K562 (cell line): ENCODE results near the gene LAPTM5. TPM values are rescaled to one million over a fixed set of nuclear protein-coding genes. Genes with fewer than 3 reads are reported as not detected.
A peak's percentile ranks its signal among the peaks of the same experiment; 100 is the strongest.

ENCODE experiments used
- BCL6 ChIP-seq: fragments of 250-450 bp; sonication (Bioruptor Pico); IDR thresholded peaks from 2 replicates; pipeline ENCODE4 v1.4.0; 2020
- CGGBP1 ChIP-seq: fragments of 250-450 bp; sonication (Bioruptor Pico); IDR thresholded peaks from 2 replicates; pipeline ENCODE4 v1.9.0; 2021; ENCODE audit warnings: mild to moderate bottlenecking
- GTF2A2 ChIP-seq: IDR thresholded peaks from 2 replicates; pipeline ENCODE4 v1.6.1; 2016; ENCODE audit warnings: mild to moderate bottlenecking, missing genetic modification characterization, missing compliant biosample characterization
- HDAC3 ChIP-seq: fragments of 450-650 bp; IDR thresholded peaks from 2 replicates; pipeline ENCODE4 v1.6.1; 2018; ENCODE audit warnings: borderline replicate concordance, mild to moderate bottlenecking, moderate library complexity; ENCODE audit not compliant: partially characterized antibody
- MTA2 ChIP-seq: fragments of 450-650 bp; IDR thresholded peaks from 2 replicates; pipeline ENCODE4 v1.6.1; 2016; ENCODE audit warnings: low read depth
- RREB1 ChIP-seq: fragments of 250-450 bp; sonication (Bioruptor Pico); IDR thresholded peaks from 2 replicates; pipeline ENCODE4 v1.4.0; 2020
- SREBF1 ChIP-seq: fragments of 150-350 bp; IDR thresholded peaks from 2 replicates; pipeline ENCODE4 v1.6.1; 2014; ENCODE audit warnings: antibody characterized with exemption, low read depth, low read length, borderline replicate concordance
- ZBTB9 ChIP-seq: fragments of 450-650 bp; formaldehyde crosslinking; IDR thresholded peaks from 2 replicates; pipeline ENCODE4 v1.4.0; 2020; ENCODE audit warnings: mild to moderate bottlenecking, moderate library complexity
- ZNF592 ChIP-seq: fragments of 450-650 bp; IDR thresholded peaks from 2 replicates; pipeline ENCODE4 v1.6.1; 2017; ENCODE audit warnings: antibody characterized with exemption, mild to moderate bottlenecking
- polyA plus RNA-seq, 8 experiments: library from polyadenylated mRNA; depleted of rRNA in 4 of 8; stranded (reverse) in 5 of 8; unstranded in 3 of 8; fragments of >200 nt; fragmentation: Nextera tagmentation in 2 of 8; fragmentation: Illumina TruSeq in 1 of 8; extraction: Ambion mirVana in 2 of 8; extraction: Trizol in 1 of 8; gene quantifications; 2 replicates each; pipeline versions ENCODE4 v1.2.1 to v1.2.3, GENCODE V29; 2011 to 2014; ENCODE audit warnings: inconsistent platforms in 1 of 8, missing spikeins in 1 of 8
- total RNA-seq, 7 experiments: library from RNA; depleted of rRNA in 6 of 7; stranded (reverse); fragments of >200 nt in 6 of 7; fragmentation: Illumina TruSeq in 2 of 7; extraction: Trizol in 2 of 7; gene quantifications; 2 replicates each; pipeline versions ENCODE4 v1.2.1 to v1.2.3, GENCODE V29; 2011 to 2021; ENCODE audit warnings: low replicate concordance in 1 of 7

Gene LAPTM5
- total and polyA plus RNA-seq, 9 of the 15 experiments (the other 6 are each of a cell fraction or from before 2014, with no cell fraction given) = 2.4 to 47.3 (median 20.3) TPM

- TF ChIP-seq ZBTB9 (CRISPR knock-in tag) (0 out of 2 replicates have a peak, but pooled peaks have one; percentile 74), ZNF592 (0 out of 2 replicates have a peak, but pooled peaks have one; percentile 50), SREBF1 (no peak), CGGBP1 (no peak), BCL6 (no peak), MTA2 (no peak), GTF2A2 (tag) (peak; percentile 36; the same call in 1 of the 2 replicates), HDAC3 (no peak), RREB1 (CRISPR knock-in tag) (0 out of 2 replicates have a peak, but pooled peaks have one; percentile 11)
Observed at GRCh38 chr1:30728832-30729638, 28.5 kb downstream of the LAPTM5 start (continued).
